ENCODE data around the gene ARMH1.
"Not testable (repeated sequence)": the region's sequence is repeated elsewhere in the genome, so short reads cannot be mapped to it uniquely, and the experiment has no call there.

ARMH1 gene

DNA sequence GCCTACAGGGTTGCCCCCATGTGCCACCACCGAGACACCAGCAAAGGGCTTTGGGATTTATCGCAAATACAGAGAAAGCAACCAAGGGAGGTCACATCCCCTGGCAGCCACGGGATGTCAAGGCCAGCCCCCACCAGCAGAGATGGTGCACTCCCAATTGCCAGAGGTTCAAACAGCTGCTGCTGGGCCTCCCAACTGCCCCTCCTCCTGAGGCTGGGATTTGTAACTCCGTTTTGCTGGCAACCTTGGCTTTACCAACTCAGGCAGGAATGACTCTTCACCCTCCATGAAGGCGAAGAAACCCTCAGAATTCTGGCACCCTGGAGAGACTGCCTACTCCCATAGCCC is 11.9 kb upstream of the ARMH1 start:
- ChIA-PET POLR2A (no interaction called here), CTCF (interaction anchor here (1.1 to 6.6 kb wide), 4 partner anchors 7 to 91 kb away, joined by 3 to 82 read pairs (median 6); no protein-coding TSS in a partner anchor)
- TF ChIP-seq, protein P1, sequence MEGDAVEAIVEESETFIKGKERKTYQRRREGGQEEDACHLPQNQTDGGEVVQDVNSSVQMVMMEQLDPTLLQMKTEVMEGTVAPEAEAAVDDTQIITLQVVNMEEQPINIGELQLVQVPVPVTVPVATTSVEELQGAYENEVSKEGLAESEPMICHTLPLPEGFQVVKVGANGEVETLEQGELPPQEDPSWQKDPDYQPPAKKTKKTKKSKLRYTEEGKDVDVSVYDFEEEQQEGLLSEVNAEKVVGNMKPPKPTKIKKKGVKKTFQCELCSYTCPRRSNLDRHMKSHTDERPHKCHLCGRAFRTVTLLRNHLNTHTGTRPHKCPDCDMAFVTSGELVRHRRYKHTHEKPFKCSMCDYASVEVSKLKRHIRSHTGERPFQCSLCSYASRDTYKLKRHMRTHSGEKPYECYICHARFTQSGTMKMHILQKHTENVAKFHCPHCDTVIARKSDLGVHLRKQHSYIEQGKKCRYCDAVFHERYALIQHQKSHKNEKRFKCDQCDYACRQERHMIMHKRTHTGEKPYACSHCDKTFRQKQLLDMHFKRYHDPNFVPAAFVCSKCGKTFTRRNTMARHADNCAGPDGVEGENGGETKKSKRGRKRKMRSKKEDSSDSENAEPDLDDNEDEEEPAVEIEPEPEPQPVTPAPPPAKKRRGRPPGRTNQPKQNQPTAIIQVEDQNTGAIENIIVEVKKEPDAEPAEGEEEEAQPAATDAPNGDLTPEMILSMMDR (IDR thresholded peaks at IDR 0.05; ENCODE audit: control extremely low read depth, extremely low read depth, low read depth, missing control alignments), result no peak
- no peak for DNase-seq (ENCODE audit: extremely low spot score)

DNA sequence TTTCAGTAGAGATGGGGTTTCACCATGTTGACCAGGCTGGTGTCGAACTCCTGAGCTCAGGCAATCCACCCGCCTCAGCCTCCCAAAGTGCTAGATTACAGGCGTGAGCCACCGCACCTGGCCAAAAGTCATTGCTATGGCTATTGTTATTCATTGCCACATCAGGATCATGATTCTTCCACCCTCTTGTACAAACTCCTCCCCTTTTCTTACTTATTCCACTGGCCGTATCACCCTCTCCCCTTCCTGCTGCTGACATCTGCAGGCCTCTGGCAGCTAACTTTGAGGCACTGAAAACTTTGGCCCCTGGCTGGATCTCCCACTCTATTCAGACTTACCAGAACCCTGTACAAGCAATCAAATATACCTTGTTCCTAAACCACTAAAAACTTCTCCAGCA is 11.1 kb upstream of the ARMH1 start:
- ChIA-PET CTCF (interaction anchor here (1.1 to 6.6 kb wide), 5 partner anchors 8 to 91 kb away, joined by 3 to 82 read pairs (median 8); partner anchors contain the start of gene TMEM53), POLR2A (no interaction called here)
- TF ChIP-seq, protein P1 (IDR thresholded peaks at IDR 0.05; ENCODE audit: control extremely low read depth, extremely low read depth, low read depth, missing control alignments), result no peak
- no peak for DNase-seq (ENCODE audit: extremely low spot score)

DNA sequence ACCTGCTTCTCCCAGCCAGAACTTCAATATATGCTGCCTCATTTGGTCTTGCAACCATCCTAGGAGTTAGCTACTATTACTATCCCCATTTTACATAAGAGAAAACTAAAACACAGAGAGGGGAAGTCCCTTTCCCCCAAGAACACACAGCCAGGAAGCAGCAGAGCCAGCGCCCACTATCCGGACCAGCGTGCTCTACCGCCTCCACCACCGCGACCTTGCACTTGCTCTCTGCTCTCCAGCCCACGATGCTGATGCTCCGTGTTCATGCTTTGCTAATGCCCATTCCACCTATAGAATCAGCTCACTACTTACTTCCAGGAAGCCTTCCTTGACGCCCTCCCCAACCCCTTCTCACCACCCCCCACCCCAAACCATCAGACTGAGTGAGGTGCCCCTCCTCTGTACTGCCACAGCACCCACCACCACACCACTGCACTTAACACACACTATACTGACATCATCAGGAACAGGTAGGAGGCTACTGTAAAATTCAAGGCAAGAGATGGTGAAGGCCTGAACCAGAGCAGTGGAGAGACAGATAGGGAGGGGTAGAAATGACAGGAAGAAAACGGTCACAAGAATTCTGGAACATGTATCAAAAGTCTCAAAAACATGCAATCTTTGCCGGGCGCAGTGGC is 9.7 kb upstream of the ARMH1 start:
- peak; percentile 52 for DNase-seq (ENCODE audit: extremely low spot score)
- CTCF ChIA-PET, result interaction anchor here (0.8 to 6.6 kb wide), 5 partner anchors 9 to 447 kb away, joined by 3 to 82 read pairs (median 8); partner anchors contain the start of gene TMEM53
- POLR2A ChIA-PET, result interaction anchor here (0.6 kb wide), 1 partner anchor 14 kb away, joined by 3 read pairs; no protein-coding TSS in a partner anchor
- TF ChIP-seq, protein P1 (IDR thresholded peaks at IDR 0.05; ENCODE audit: control extremely low read depth, extremely low read depth, low read depth, missing control alignments), result no peak

DNA sequence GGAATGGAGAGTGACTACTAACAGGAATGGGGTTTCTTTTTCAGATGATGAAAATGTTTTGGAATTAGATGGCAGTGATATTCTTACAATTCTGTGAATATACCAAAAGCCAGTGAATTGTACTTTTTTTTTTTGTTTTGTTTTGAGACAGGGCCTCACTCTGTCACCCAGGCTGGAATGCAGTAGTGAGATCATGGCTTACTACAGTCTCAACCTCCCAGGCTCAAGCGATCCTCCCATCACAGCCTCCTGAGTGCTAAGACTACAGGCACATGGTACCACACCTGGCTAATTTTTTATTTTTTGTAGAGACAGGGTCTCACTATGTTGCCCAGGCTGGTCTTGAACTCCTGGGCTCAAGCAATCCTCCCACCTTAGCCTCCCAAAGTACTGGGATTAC is 7.8 kb upstream of the ARMH1 start:
- CTCF ChIA-PET, result not testable (repeated sequence)

DNA sequence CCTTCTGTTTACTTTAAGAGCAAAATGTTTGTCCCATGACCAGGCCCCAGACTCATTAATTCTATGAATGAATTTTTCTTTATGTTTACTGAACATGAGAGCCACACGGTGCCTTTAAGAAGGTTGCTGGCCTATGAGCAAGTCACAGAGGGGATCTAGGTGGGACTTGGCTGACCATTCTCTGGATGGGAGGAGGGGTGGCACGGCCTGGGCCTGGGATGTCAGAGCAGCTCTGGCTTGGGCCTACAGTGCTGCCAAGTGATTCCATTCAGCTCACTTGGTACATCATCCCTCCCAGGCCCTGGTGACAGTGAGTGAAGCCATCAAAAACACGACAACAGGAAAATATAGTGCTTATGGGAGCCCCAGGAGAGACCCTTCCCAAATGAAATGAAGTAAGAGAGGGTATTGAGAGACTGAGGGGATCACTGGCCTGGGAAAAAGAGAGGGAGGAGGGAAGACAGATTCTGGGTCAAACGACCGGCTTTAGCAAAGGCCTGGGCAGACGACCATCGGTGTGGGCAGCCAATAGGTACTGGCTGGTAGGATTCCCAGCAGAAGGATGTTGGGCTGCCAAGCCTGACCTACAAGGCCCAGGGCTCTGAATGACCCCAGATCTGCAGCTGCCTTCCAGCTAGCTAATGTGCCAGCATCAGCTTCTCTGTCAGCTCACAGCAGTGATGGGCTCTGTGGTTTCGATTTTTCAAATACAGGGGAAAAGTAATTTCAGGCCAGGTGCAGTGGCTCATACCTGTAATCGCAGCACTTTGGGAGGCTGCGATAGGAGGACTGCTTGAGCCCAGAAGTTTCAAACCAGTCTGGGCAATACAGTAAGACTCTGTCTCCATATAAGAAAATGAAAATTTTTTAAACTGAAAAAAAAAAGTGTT is 3.5 kb upstream of the ARMH1 start:
- no peak for DNase-seq (ENCODE audit: extremely low spot score)
- CTCF ChIA-PET, result interaction anchor here (0.9 to 9.2 kb wide), 4 partner anchors 16 to 47 kb away, joined by 3 to 72 read pairs (median 3); no protein-coding TSS in a partner anchor
- POLR2A ChIA-PET, result interaction anchor here (0.6 kb wide), 1 partner anchor 133 kb away, joined by 4 read pairs; no protein-coding TSS in a partner anchor
- TF ChIP-seq, protein P1 (IDR thresholded peaks at IDR 0.05; ENCODE audit: control extremely low read depth, extremely low read depth, low read depth, missing control alignments), result no peak

More for the DNA sequence above, 7.8 kb upstream of the ARMH1 start:
- POLR2A ChIA-PET; DNase-seq (ENCODE audit: extremely low spot score): not testable (repeated sequence)

DNA sequence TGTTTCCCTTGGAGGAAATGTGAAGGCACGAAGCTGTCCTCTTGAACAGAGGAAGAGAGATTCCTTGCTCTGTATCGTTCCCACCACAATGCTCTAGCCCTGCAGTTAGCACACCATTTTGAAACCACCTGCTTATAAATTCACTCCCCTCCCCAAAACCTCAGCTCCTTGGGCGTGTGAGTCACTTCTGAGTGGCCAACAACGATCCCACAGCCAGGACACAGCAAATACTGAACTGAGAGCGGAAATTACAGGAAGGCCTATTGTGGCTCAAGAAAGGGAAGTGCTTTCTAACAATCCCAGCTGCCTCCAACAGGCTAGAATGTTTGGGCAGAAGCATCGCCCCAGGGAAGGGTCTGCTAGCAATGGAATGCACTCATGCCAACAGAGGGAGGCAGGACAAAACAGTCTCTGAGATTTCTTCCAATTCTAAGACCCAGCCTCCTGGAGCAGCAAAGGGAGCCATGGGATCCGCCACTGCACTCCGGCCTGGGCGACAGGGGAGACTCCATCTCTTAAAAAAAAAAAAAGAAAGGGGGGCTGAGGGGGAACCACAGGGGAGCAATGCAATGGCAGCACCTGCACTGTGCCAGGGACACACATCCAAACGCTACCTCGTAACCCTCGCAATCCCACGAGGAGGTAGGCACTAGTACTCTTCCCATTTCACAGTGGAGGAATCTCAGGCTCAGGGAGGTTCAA is 2.1 kb upstream of the ARMH1 start:
- peak; percentile 56 for DNase-seq (ENCODE audit: extremely low spot score)
- POLR2A ChIA-PET, result interaction anchor here (1.0 to 1.4 kb wide), 2 partner anchors 31 to 34 kb away, joined by 3 to 5 read pairs; no protein-coding TSS in a partner anchor
- TF ChIP-seq, protein P1 (IDR thresholded peaks at IDR 0.05; ENCODE audit: control extremely low read depth, extremely low read depth, low read depth, missing control alignments), result no peak
- CTCF ChIA-PET, result interaction anchor here (0.7 to 9.2 kb wide), 6 partner anchors 12 to 58 kb away, joined by 3 to 72 read pairs (median 4); partner anchors contain the start of gene RNU5D-1
